HG03060 (cell line): ENCODE measurements around the gene CSF3.

Experiments used
- ATAC-seq: cut with Tn5 transposase; IDR thresholded peaks from one replicate; pipeline ENCODE4 v1.9.1; 2021; ENCODE audit warnings: low read depth, moderate number of reproducible peaks; ENCODE audit not compliant: unreplicated experiment

The CSF3 gene

GRCh38 chr17:40015005-40015997 lies at the start of gene CSF3:
CSF3 (plus strand) TSS chr17:40015440; CDS start chr17:40015475, 35 bp downstream.
- ATAC-seq: no peak

- ATAC-seq: no peak
These were observed 48.5 kb upstream of the CSF3 start for GRCh38 chr17:39966771-39967170.

- no peak for ATAC-seq
These were observed 46.5 kb upstream of the CSF3 start for GRCh38 chr17:39968761-39969160.

- no peak for ATAC-seq
These were observed 45.9 kb upstream of the CSF3 start for GRCh38 chr17:39969375-39969774.

- no peak for ATAC-seq
These were observed 45.0 kb upstream of the CSF3 start for GRCh38 chr17:39970157-39970692.

GRCh38 chr17:39971076-39971603 lies 44.1 kb upstream of the CSF3 start:
- ATAC-seq: no peak

GRCh38 chr17:39972271-39972670 lies 43.0 kb upstream of the CSF3 start:
- no peak for ATAC-seq

- ATAC-seq: no peak
These were observed 41.7 kb upstream of the CSF3 start for GRCh38 chr17:39973496-39973895.

- ATAC-seq: no peak
These were observed 40.8 kb upstream of the CSF3 start for GRCh38 chr17:39974433-39974832.

- no peak for ATAC-seq
These were observed 39.4 kb upstream of the CSF3 start for GRCh38 chr17:39975801-39976200.

GRCh38 chr17:39979016-39979670 lies 36.1 kb upstream of the CSF3 start:
- ATAC-seq: no peak

GRCh38 chr17:39979893-39980350 lies 35.3 kb upstream of the CSF3 start:
- no peak for ATAC-seq

GRCh38 chr17:39980351-39981206 lies 34.7 kb upstream of the CSF3 start, which contains the start of gene PSMD3:
PSMD3 (plus strand) TSS chr17:39980807; CDS start chr17:39980971, 164 bp downstream.
- ATAC-seq: peak; percentile 89

- ATAC-seq: no peak
These were observed 34.0 kb upstream of the CSF3 start for GRCh38 chr17:39981207-39981741.

- no peak for ATAC-seq
These were observed 33.4 kb upstream of the CSF3 start for GRCh38 chr17:39981766-39982375.

GRCh38 chr17:39988206-39988810 lies 26.9 kb upstream of the CSF3 start:
- no peak for ATAC-seq

GRCh38 chr17:39994448-39994847 lies 20.8 kb upstream of the CSF3 start:
- no peak for ATAC-seq

GRCh38 chr17:39995438-39995837 lies 19.8 kb upstream of the CSF3 start:
- no peak for ATAC-seq

- ATAC-seq: no peak
These were observed 19.1 kb upstream of the CSF3 start for GRCh38 chr17:39996162-39996561.
